Osteocyte (in vitro differentiated cells): Measurements from ENCODE around the gene SNAPC2. TPM values are rescaled to one million over a fixed set of nuclear protein-coding genes. Genes with fewer than 3 reads are reported as not detected.

Experiments
- DNase-seq: peaks from one replicate; pipeline ENCODE4 v3.0.0; 2021; ENCODE audit warnings: mixed read lengths; ENCODE audit not compliant: unreplicated experiment; ENCODE audit errors: extremely low spot score
- H3K27ac Mint-ChIP-seq: one replicate; pipeline ENCODE4 v1.8.0; 2021; ENCODE audit warnings: mild to moderate bottlenecking, mixed read lengths; ENCODE audit not compliant: unreplicated experiment
- H3K27me3 Mint-ChIP-seq: one replicate; pipeline ENCODE4 v1.8.0; 2021; ENCODE audit warnings: mixed read lengths; ENCODE audit not compliant: unreplicated experiment
- H3K36me3 Mint-ChIP-seq: one replicate; pipeline ENCODE4 v1.8.0; 2021; ENCODE audit warnings: mixed read lengths; ENCODE audit not compliant: unreplicated experiment
- H3K4me1 Mint-ChIP-seq: one replicate; pipeline ENCODE4 v1.8.0; 2021; ENCODE audit warnings: mixed read lengths; ENCODE audit not compliant: unreplicated experiment
- H3K4me3 Mint-ChIP-seq: one replicate; pipeline ENCODE4 v1.8.0; 2021; ENCODE audit warnings: mild to moderate bottlenecking, moderate library complexity, mixed read lengths; ENCODE audit not compliant: unreplicated experiment
- H3K9me3 Mint-ChIP-seq: one replicate; pipeline ENCODE4 v1.8.0; 2021; ENCODE audit warnings: mixed read lengths; ENCODE audit not compliant: unreplicated experiment
- CTCF ChIP-seq: fragments of 200-600 bp; sonication (generic); IDR thresholded peaks from 2 replicates; pipeline ENCODE4 v1.5.0; 2021; ENCODE audit warnings: antibody characterized with exemption, mild to moderate bottlenecking, moderate library complexity
- total RNA-seq: library from RNA; stranded (reverse); gene quantifications from 2 replicates; pipeline ENCODE4 v1.2.1, GENCODE V29; 2021

SNAPC2 gene
- total RNA-seq, 1 donor from 2014 or later: 19.6 TPM

GRCh38 chr19:7965921-7966665 is 46.0 kb downstream of the SNAPC2 start:
- Mint-ChIP-seq H3K9me3 (no peaks in the 10 kb centered on the region), H3K27ac (no peak overlapping the region), H3K4me1 (no peaks in the 10 kb centered on the region), H3K36me3 (peaks cover 37% of the 10 kb centered on the region), H3K4me3 (no peak overlapping the region), H3K27me3 (no peaks in the 10 kb centered on the region)
- no peak for TF ChIP-seq CTCF
- DNase-seq: no peak

GRCh38 chr19:7968008-7968795 is 48.1 kb downstream of the SNAPC2 start:
- Mint-ChIP-seq H3K9me3 (no peaks in the 10 kb centered on the region), H3K4me3 (no peak overlapping the region), H3K4me1 (no peaks in the 10 kb centered on the region), H3K27ac (no peak overlapping the region), H3K36me3 (peaks cover 28% of the 10 kb centered on the region), H3K27me3 (no peaks in the 10 kb centered on the region)
- no peak for DNase-seq
- no peak for TF ChIP-seq CTCF

- Mint-ChIP-seq H3K9me3 (no peaks in the 10 kb centered on the region), H3K27ac (no peak overlapping the region), H3K4me1 (no peaks in the 10 kb centered on the region), H3K27me3 (no peaks in the 10 kb centered on the region), H3K36me3 (peaks cover 31% of the 10 kb centered on the region), H3K4me3 (no peak overlapping the region)
- TF ChIP-seq CTCF: no peak
- no peak for DNase-seq
These were observed 48.8 kb downstream of the SNAPC2 start for GRCh38 chr19:7968796-7969554.

- H3K27ac Mint-ChIP-seq: no peak overlapping the region
These were observed 49.4 kb downstream of the SNAPC2 start for GRCh38 chr19:7969555-7969939.

More at GRCh38 chr19:7969555-7969939, 49.4 kb downstream of the SNAPC2 start:
- no peak overlapping the region for H3K4me3 Mint-ChIP-seq
- no peaks in the 10 kb centered on the region for H3K4me1 Mint-ChIP-seq
- H3K36me3 Mint-ChIP-seq: peaks cover 36% of the 10 kb centered on the region
- no peaks in the 10 kb centered on the region for H3K9me3 Mint-ChIP-seq
- TF ChIP-seq CTCF: no peak
- H3K27me3 Mint-ChIP-seq: no peaks in the 10 kb centered on the region
- no peak for DNase-seq
